ENCODE data around the gene C2.
"Not testable (repeated sequence)": the region's sequence is repeated elsewhere in the genome, so short reads cannot be mapped to it uniquely, and the experiment has no call there.

The C2 gene

GRCh38 chr6:31927863-31928671 lies 550 bp downstream of the C2 start:
- no peak for DNase-seq

- no peak for DNase-seq
Measured at GRCh38 chr6:31928672-31928939, 1.1 kb downstream of the C2 start.

GRCh38 chr6:31930962-31931361 lies 3.4 kb downstream of the C2 start:
- no peak for DNase-seq

- DNase-seq: not testable (repeated sequence)
Measured at GRCh38 chr6:31932137-31932536, 4.6 kb downstream of the C2 start.

GRCh38 chr6:31933537-31933936 lies 6.0 kb downstream of the C2 start:
- no peak for DNase-seq

- no peak for DNase-seq
Measured at GRCh38 chr6:31935021-31935420, 7.5 kb downstream of the C2 start.

- DNase-seq: no peak
Measured at GRCh38 chr6:31935823-31936222, 8.3 kb downstream of the C2 start.

GRCh38 chr6:31940256-31940664 lies 12.7 kb downstream of the C2 start:
- peak; percentile 54 for DNase-seq

- DNase-seq: no peak
Measured at GRCh38 chr6:31943742-31944141, 16.2 kb downstream of the C2 start.

- no peak for DNase-seq
Measured at GRCh38 chr6:31945154-31945506, 17.6 kb downstream of the C2 start.

GRCh38 chr6:31945507-31946369 lies 18.2 kb downstream of the C2 start, which contains the start of gene CFB:
TSS of gene CFB (plus strand) at chr6:31946095. CDS start at chr6:31946222, 127 bp downstream.
- peak; percentile 95 for DNase-seq

- DNase-seq: no peak
Measured at GRCh38 chr6:31946370-31946885, 18.9 kb downstream of the C2 start.

- DNase-seq: no peak
Measured at GRCh38 chr6:31947070-31947675, 19.7 kb downstream of the C2 start.

GRCh38 chr6:31947864-31948263 lies 20.3 kb downstream of the C2 start:
- no peak for DNase-seq

- DNase-seq: no peak
Measured at GRCh38 chr6:31948306-31948705, 20.8 kb downstream of the C2 start.

- DNase-seq: peak; percentile 73
Measured at GRCh38 chr6:31948753-31949413, 21.4 kb downstream of the C2 start.

GRCh38 chr6:31949926-31950548 lies 22.5 kb downstream of the C2 start:
- no peak for DNase-seq

- DNase-seq: peak; percentile 65
Measured at GRCh38 chr6:31952140-31952805, 24.8 kb downstream of the C2 start.

GRCh38 chr6:31952890-31953289 lies 25.4 kb downstream of the C2 start:
- no peak for DNase-seq

- DNase-seq: no peak
Measured at GRCh38 chr6:31954511-31954910, 27.0 kb downstream of the C2 start.

GRCh38 chr6:31956796-31957195 lies 29.3 kb downstream of the C2 start:
- DNase-seq: no peak

GRCh38 chr6:31958412-31958740 lies 30.9 kb downstream of the C2 start:
- no peak for DNase-seq
